H1 (cell line): ENCODE results near the gene ADORA1. TPM values are rescaled to one million over a fixed set of nuclear protein-coding genes. Genes with fewer than 3 reads are reported as not detected.

Experiments
- CBX8 ChIP-seq: fragments of 300-800, 300-1000 bp; sonication (generic); IDR thresholded peaks from 2 replicates; pipeline ENCODE4 v1.7.1; 2016; ENCODE audit warnings: low read depth, low read length, borderline replicate concordance
- CEBPB ChIP-seq: IDR thresholded peaks from 2 replicates; pipeline ENCODE4 v1.6.1; 2012; ENCODE audit warnings: low read depth, low read length
- CTBP2 ChIP-seq: IDR thresholded peaks from 2 replicates; pipeline ENCODE4 v1.7.0; 2011; ENCODE audit warnings: borderline replicate concordance, mild to moderate bottlenecking, moderate library complexity, mixed read lengths, low read length; ENCODE audit not compliant: insufficient read depth, insufficient read length
- RNF2 ChIP-seq: fragments of 200-900, 300-1000 bp; sonication (generic); IDR thresholded peaks from 2 replicates; pipeline ENCODE4 v1.7.1; 2016; ENCODE audit warnings: borderline replicate concordance, low read depth, mild to moderate bottlenecking, antibody characterized with exemption, low read length; ENCODE audit not compliant: poor library complexity, severe bottlenecking; ENCODE audit errors: missing control alignments
- polyA plus RNA-seq, 7 experiments: library from polyadenylated mRNA; depleted of rRNA in 3 of 7; stranded (reverse) in 5 of 7; unstranded in 2 of 7; fragments of >200 nt in 5 of 7; fragments of 200-250 nt in 2 of 7; gene quantifications; 1 replicate in 5 of 7; 2 replicates in 1 of 7; 4 replicates in 1 of 7; pipeline versions ENCODE4 v1.2.1 to v1.2.3, GENCODE V29; 2011 to 2013; ENCODE audit warnings: missing spikeins in 2 of 7, mixed read lengths in 2 of 7
- total RNA-seq: library from RNA; stranded (reverse); fragmentation: NEBNext Ultra II Directional; extraction: Animal tissue kit (Norgen Biotek cat#: 25700); gene quantifications from 2 replicates; pipeline ENCODE4 v1.2.1, GENCODE V29; 2021
- TF ChIP-seq, protein P1 (sequence below): IDR thresholded peaks from 2 replicates; pipeline ENCODE4 v1.6.1; 2012; ENCODE audit warnings: low read length, inconsistent platforms
- TF ChIP-seq, protein P2 (sequence below): IDR thresholded peaks from 2 replicates; pipeline ENCODE4 v1.6.1; 2012; ENCODE audit warnings: inconsistent platforms

ADORA1 gene
- total and polyA plus RNA-seq, 2 of the 8 experiments (the other 6 are each of a cell fraction or from before 2014, with no cell fraction given) = 3.3 to 6.7 TPM

DNA sequence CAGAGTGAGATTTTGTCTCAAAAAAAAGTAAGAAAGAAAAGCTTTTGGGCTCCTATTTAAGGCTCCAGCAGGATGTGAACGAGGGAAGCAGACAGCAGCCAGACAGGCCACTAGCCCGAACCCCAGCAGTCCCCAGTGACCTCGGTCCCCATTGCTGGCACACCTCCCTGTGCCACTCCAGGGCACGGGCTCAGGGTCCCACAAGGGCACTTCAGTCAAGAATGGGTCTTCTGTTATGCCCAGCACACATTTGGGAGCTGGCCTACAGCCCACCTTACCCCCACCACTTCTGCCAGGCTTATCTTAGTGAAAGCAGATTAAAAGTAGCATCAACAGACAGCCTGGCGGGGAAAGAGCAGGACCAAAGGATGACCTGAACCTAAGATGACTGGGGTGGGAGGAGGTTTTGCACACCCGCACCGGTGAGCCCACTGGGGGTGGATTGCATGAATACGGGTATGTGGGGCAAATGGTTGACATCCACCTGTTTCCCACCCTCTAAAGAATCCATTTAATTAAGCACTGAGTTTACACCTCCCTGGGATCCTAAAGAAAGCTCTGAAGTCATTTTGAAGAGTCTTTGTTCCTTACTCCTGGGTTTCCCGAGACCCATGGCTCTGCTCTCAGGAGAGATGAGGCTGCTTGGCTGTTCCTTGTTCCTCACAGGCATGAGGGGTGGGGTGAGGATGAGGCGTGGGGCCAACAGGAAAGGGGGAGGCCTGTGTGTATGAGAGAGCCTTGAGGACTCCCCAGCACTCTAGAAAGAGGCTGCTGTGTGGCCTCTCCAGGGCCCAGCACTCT lies 54.3 kb downstream of the ADORA1 start (continued):
- TF ChIP-seq, protein P1, sequence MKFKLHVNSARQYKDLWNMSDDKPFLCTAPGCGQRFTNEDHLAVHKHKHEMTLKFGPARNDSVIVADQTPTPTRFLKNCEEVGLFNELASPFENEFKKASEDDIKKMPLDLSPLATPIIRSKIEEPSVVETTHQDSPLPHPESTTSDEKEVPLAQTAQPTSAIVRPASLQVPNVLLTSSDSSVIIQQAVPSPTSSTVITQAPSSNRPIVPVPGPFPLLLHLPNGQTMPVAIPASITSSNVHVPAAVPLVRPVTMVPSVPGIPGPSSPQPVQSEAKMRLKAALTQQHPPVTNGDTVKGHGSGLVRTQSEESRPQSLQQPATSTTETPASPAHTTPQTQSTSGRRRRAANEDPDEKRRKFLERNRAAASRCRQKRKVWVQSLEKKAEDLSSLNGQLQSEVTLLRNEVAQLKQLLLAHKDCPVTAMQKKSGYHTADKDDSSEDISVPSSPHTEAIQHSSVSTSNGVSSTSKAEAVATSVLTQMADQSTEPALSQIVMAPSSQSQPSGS = no peak
- TF ChIP-seq, protein P2, sequence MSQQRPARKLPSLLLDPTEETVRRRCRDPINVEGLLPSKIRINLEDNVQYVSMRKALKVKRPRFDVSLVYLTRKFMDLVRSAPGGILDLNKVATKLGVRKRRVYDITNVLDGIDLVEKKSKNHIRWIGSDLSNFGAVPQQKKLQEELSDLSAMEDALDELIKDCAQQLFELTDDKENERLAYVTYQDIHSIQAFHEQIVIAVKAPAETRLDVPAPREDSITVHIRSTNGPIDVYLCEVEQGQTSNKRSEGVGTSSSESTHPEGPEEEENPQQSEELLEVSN = no peak
- TF ChIP-seq CEBPB = no peak
- TF ChIP-seq CBX8 = no peak
- TF ChIP-seq RNF2 = no peak
- TF ChIP-seq CTBP2 = no peak
- TF ChIP-seq, all 59 proteins: peak for 0
